HCT116 (cell line): ENCODE data around the gene DIP2B. TPM values are rescaled to one million over a fixed set of nuclear protein-coding genes. Genes with fewer than 3 reads are reported as not detected.

Experiments
- ATAC-seq: fragments of 200-7000 bp; cut with Tn5 transposase; 2 replicates; pipeline ENCODE4 v1.9.1; 2020; ENCODE audit warnings: mild to moderate bottlenecking, moderate library complexity
- BruUV-seq: library from RNA; stranded (reverse); fragments of 400-500 nt; replicated peaks from 2 replicates; lab custom pipeline; 2021; lab: Mats Ljungman, UMichigan
- CTCF ChIA-PET: fragments of 300-600 bp; sonication (Branson Sonifier 250); formaldehyde crosslinking; loops from one replicate; lab custom pipeline; 2021; ENCODE audit warnings: antibody characterized with exemption; lab: Charles Lee
- POLR2A ChIA-PET: fragments of 300-600, 350-600 bp; sonication (Branson Sonifier 250); formaldehyde crosslinking; loops from one replicate; lab custom pipeline; 2021; ENCODE audit warnings: antibody characterized with exemption; lab: Charles Lee
- RAD21 ChIA-PET, 2 experiments: fragments of 300-600 bp; sonication (Branson Sonifier 250); formaldehyde crosslinking; loops; one replicate each; lab custom pipeline; 2023; ENCODE audit warnings: low total read pairs in 2 of 2; ENCODE audit not compliant: uncharacterized antibody in 2 of 2, unreplicated experiment in 2 of 2, low non-redundant PET in 1 of 2; lab: Charles Lee
- DNase-seq: peaks from one replicate; pipeline ENCODE4 v3.0.0-alpha.2; 2010; ENCODE audit warnings: low read depth, low spot score
- H2AFZ ChIP-seq: fragments of 200-600 bp; shearing (Covaris generic), sonication (generic); 2 replicates; pipeline ENCODE4 v1.6.1; 2017; ENCODE audit warnings: low read depth, mixed run types, mixed read lengths, antibody characterized with exemption, low read length; ENCODE audit not compliant: poor library complexity, severe bottlenecking
- H3K27ac ChIP-seq: 2 replicates; pipeline ENCODE4 v1.5.1; 2012; ENCODE audit warnings: low read depth, low read length
- H3K27me3 ChIP-seq: fragments of 200-600 bp; sonication (generic); 2 replicates; pipeline ENCODE4 v1.6.1; 2016; ENCODE audit warnings: mixed run types, low read length, mixed read lengths; ENCODE audit not compliant: insufficient read depth
- H3K36me3 ChIP-seq, 2 experiments: fragments of 200-500 bp in 1 of 2; fragments of 200-600 bp in 1 of 2; sonication (Bioruptor generic) in 1 of 2; sonication (generic) in 1 of 2; 2 replicates each; pipeline versions ENCODE4 v1.5.1 to v1.6.1; 2014 to 2016; ENCODE audit warnings: low read length in 2 of 2, inconsistent platforms in 1 of 2, mixed read lengths in 1 of 2, mixed run types in 1 of 2; ENCODE audit not compliant: insufficient read depth in 2 of 2, control insufficient read depth in 1 of 2
- H3K4me1 ChIP-seq, 2 experiments: fragments of 200-600 bp in 1 of 2; sonication (generic) in 1 of 2; 2 replicates each; pipeline versions ENCODE4 v1.5.1 to v1.6.1; 2012 to 2017; ENCODE audit warnings: low read length in 2 of 2, inconsistent platforms in 1 of 2, mild to moderate bottlenecking in 1 of 2, mixed read lengths in 1 of 2, mixed run types in 1 of 2, moderate library complexity in 1 of 2; ENCODE audit not compliant: insufficient read depth in 2 of 2, control insufficient read depth in 1 of 2
- H3K4me2 ChIP-seq: fragments of 200-600 bp; sonication (generic); 2 replicates; pipeline ENCODE4 v1.6.1; 2017; ENCODE audit warnings: mixed run types, low read length, mixed read lengths
- H3K4me3 ChIP-seq, 2 experiments: fragments of 200-600 bp in 1 of 2; sonication (generic) in 1 of 2; replicated peaks in 1 of 2; 2 replicates each; pipeline ENCODE4 v1.5.1; 2011 to 2016; ENCODE audit warnings: low read length in 2 of 2, control low read depth in 1 of 2, low read depth in 1 of 2, mild to moderate bottlenecking in 1 of 2, mixed read lengths in 1 of 2, mixed run types in 1 of 2
- H3K79me2 ChIP-seq: fragments of 200-600 bp; sonication (generic); 2 replicates; pipeline ENCODE4 v1.6.1; 2017; ENCODE audit warnings: mild to moderate bottlenecking, mixed run types, low read length, moderate library complexity, mixed read lengths; ENCODE audit not compliant: insufficient read depth
- H3K9ac ChIP-seq: fragments of 200-600 bp; sonication (generic); 2 replicates; pipeline ENCODE4 v1.6.1; 2016; ENCODE audit warnings: low read length, mixed read lengths
- H3K9me2 ChIP-seq: fragments of 200-600 bp; sonication (generic), shearing (Covaris generic); 2 replicates; pipeline ENCODE4 v1.6.1; 2017; ENCODE audit warnings: mixed run types, mild to moderate bottlenecking, moderate library complexity; ENCODE audit not compliant: insufficient read depth
- H3K9me3 ChIP-seq, 2 experiments: fragments of 200-500 bp in 1 of 2; fragments of 200-600 bp in 1 of 2; sonication (Bioruptor generic) in 1 of 2; sonication (generic) in 1 of 2; 2 replicates each; pipeline ENCODE4 v1.6.1; 2014 to 2017; ENCODE audit warnings: low read length in 2 of 2, mixed read lengths in 2 of 2, inconsistent platforms in 1 of 2, low read depth in 1 of 2, mild to moderate bottlenecking in 1 of 2, mixed run types in 1 of 2, moderate library complexity in 1 of 2; ENCODE audit not compliant: control insufficient read depth in 1 of 2, insufficient read depth in 1 of 2
- H4K20me1 ChIP-seq: fragments of 200-600 bp; sonication (generic), shearing (Covaris generic); 2 replicates; pipeline ENCODE4 v1.6.1; 2017; ENCODE audit warnings: mixed run types, mild to moderate bottlenecking, moderate library complexity; ENCODE audit not compliant: insufficient read depth
- EGR1 ChIP-seq: IDR thresholded peaks from 2 replicates; pipeline ENCODE4 v1.6.1; 2012; ENCODE audit warnings: low read depth
- EZH2 ChIP-seq: fragments of 200-600 bp; sonication (generic); IDR thresholded peaks from 2 replicates; pipeline ENCODE4 v1.6.1; 2017; ENCODE audit warnings: antibody characterized with exemption, mixed run types
- JUND ChIP-seq: IDR thresholded peaks from 2 replicates; pipeline ENCODE4 v1.6.1; 2012
- YY1 ChIP-seq: IDR thresholded peaks from 2 replicates; pipeline ENCODE4 v1.6.1; 2011; ENCODE audit warnings: low read length, low read depth, moderate library complexity, mild to moderate bottlenecking; ENCODE audit not compliant: insufficient replicate concordance; ENCODE audit errors: extremely low read depth
- ZFX ChIP-seq: fragments of 450-650 bp; IDR thresholded peaks from 2 replicates; pipeline ENCODE4 v1.6.1; 2017
- intact Hi-C: fragments of 100-400 bp; cut with micrococcal nuclease; formaldehyde crosslinking; loops from 2 replicates; pipeline ENCODE4 v1.10.0; 2022
- total RNA-seq: library from RNA; stranded (reverse); gene quantifications from one replicate; pipeline ENCODE4 v1.2.1, GENCODE V29; 2021; ENCODE audit not compliant: unreplicated experiment
- TF ChIP-seq, protein P1 (sequence below), 3 experiments: fragments of 200-600 bp in 1 of 3; sonication (generic) in 1 of 3; IDR thresholded peaks in 2 of 3; conservative IDR thresholded peaks in 1 of 3; 2 replicates each; pipeline ENCODE4 v1.5.1; 2012 to 2017; ENCODE audit warnings: low read depth in 2 of 3, low read length in 2 of 3, antibody characterized with exemption in 1 of 3, borderline replicate concordance in 1 of 3, control low read depth in 1 of 3, mild to moderate bottlenecking in 1 of 3, mixed read lengths in 1 of 3, mixed run types in 1 of 3, moderate library complexity in 1 of 3; ENCODE audit not compliant: insufficient read depth in 1 of 3

Gene DIP2B
- total RNA-seq, 1 experiment from 2014 or later, result 32.3 TPM

- Histone ChIP-seq H3K4me1 (no peaks in the 10 kb centered on the region), H3K9ac (no peak overlapping the region), H4K20me1 (no peaks in the 10 kb centered on the region), H3K4me2 (no peak overlapping the region), H3K27me3 (no peaks in the 10 kb centered on the region), H3K79me2 (no peaks in the 10 kb centered on the region), H3K4me3 (no peak overlapping the region), H3K27ac (no peak overlapping the region), H3K9me2 (no peaks in the 10 kb centered on the region), H3K36me3 (peaks cover 4 to 6% of the 10 kb centered on the region in 2 experiments; a peak in 2 of 4 replicates), H2AFZ (no peak overlapping the region), H3K9me3 (no peaks in the 10 kb centered on the region)
- no TSS peak for BruUV-seq
- DNase-seq (no peak), ATAC-seq (no peak)
- ChIA-PET POLR2A (no interaction called here), RAD21 (no interaction called here), CTCF (no interaction called here)
- no peak for TF ChIP-seq JUND
- TF ChIP-seq, protein P1, sequence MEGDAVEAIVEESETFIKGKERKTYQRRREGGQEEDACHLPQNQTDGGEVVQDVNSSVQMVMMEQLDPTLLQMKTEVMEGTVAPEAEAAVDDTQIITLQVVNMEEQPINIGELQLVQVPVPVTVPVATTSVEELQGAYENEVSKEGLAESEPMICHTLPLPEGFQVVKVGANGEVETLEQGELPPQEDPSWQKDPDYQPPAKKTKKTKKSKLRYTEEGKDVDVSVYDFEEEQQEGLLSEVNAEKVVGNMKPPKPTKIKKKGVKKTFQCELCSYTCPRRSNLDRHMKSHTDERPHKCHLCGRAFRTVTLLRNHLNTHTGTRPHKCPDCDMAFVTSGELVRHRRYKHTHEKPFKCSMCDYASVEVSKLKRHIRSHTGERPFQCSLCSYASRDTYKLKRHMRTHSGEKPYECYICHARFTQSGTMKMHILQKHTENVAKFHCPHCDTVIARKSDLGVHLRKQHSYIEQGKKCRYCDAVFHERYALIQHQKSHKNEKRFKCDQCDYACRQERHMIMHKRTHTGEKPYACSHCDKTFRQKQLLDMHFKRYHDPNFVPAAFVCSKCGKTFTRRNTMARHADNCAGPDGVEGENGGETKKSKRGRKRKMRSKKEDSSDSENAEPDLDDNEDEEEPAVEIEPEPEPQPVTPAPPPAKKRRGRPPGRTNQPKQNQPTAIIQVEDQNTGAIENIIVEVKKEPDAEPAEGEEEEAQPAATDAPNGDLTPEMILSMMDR (IDR thresholded peaks at IDR 0.05 in 2 of 3, conservative IDR thresholded peaks at IDR 0.05 in 1 of 3; ENCODE audit: borderline replicate concordance in 1 of 3, insufficient read depth in 1 of 3, low read depth in 2 of 3, low read length in 2 of 3), result no peak
- TF ChIP-seq YY1, result no peak
- TF ChIP-seq ZFX, result no peak
- TF ChIP-seq EGR1, result no peak
- intact Hi-C loops, result no loop called here
Observed at GRCh38 chr12:50677858-50678257, 173.1 kb downstream of the DIP2B start.

- Histone ChIP-seq H4K20me1 (no peaks in the 10 kb centered on the region), H3K36me3 (peaks cover 4 to 6% of the 10 kb centered on the region in 2 experiments; a peak in 2 of 4 replicates), H3K79me2 (no peaks in the 10 kb centered on the region), H2AFZ (no peak overlapping the region), H3K9me3 (no peaks in the 10 kb centered on the region), H3K27me3 (no peaks in the 10 kb centered on the region), H3K4me2 (no peak overlapping the region), H3K9ac (no peak overlapping the region), H3K4me1 (no peaks in the 10 kb centered on the region), H3K4me3 (no peak overlapping the region), H3K9me2 (no peaks in the 10 kb centered on the region), H3K27ac (no peak overlapping the region)
- POLR2A ChIA-PET, result no interaction called here
- CTCF ChIA-PET, result no interaction called here
- intact Hi-C loops, result no loop called here
- no peak for DNase-seq
- no TSS peak for BruUV-seq
- TF ChIP-seq YY1 (no peak), EZH2 (no peak)
- TF ChIP-seq, protein P1 (IDR thresholded peaks at IDR 0.05 in 2 of 3, conservative IDR thresholded peaks at IDR 0.05 in 1 of 3; ENCODE audit: borderline replicate concordance in 1 of 3, insufficient read depth in 1 of 3, low read depth in 2 of 3, low read length in 2 of 3), result no peak
- no peak for ATAC-seq
- RAD21 ChIA-PET, result no interaction called here
Observed at GRCh38 chr12:50678650-50679365, 174.0 kb downstream of the DIP2B start.
